ENCODE data around the gene UPF2.

DNA sequence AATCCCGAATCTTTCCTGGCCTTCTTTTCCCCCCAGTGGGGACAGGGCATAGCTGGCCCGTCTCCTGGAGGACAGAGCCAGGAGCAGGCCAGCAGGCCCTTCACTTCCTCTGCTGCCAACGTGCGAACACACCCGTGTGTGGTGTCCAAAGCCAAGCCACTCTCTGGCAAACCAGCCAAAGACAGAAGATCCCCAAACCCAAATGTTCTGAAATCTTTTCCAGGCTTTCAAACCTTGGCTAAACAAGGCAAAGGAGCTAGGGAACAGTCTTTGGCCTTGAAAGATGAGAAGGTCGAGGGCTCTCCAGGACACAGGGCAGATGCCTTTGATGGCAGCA, 156.5 kb downstream of the UPF2 start:
- TF ChIP-seq POLR2A (IDR thresholded peaks at IDR 0.05) (no peak), EP300 (IDR thresholded peaks at IDR 0.05) (no peak)
- TF ChIP-seq, protein P1, sequence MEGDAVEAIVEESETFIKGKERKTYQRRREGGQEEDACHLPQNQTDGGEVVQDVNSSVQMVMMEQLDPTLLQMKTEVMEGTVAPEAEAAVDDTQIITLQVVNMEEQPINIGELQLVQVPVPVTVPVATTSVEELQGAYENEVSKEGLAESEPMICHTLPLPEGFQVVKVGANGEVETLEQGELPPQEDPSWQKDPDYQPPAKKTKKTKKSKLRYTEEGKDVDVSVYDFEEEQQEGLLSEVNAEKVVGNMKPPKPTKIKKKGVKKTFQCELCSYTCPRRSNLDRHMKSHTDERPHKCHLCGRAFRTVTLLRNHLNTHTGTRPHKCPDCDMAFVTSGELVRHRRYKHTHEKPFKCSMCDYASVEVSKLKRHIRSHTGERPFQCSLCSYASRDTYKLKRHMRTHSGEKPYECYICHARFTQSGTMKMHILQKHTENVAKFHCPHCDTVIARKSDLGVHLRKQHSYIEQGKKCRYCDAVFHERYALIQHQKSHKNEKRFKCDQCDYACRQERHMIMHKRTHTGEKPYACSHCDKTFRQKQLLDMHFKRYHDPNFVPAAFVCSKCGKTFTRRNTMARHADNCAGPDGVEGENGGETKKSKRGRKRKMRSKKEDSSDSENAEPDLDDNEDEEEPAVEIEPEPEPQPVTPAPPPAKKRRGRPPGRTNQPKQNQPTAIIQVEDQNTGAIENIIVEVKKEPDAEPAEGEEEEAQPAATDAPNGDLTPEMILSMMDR (IDR thresholded peaks at IDR 0.05): no peak
